GM23338 (cell line): ENCODE results near the gene PRPH.
"Not testable (repeated sequence)": the region's sequence is repeated elsewhere in the genome, so short reads cannot be mapped to it uniquely, and the experiment has no call there.

ENCODE experiments used
- EZH2phosphoT487 ChIP-seq: fragments of 200-600 bp; sonication (generic); IDR thresholded peaks from one replicate; pipeline ENCODE4 v1.8.1; 2018; ENCODE audit warnings: antibody characterized with exemption; ENCODE audit not compliant: unreplicated experiment
- NANOG ChIP-seq: IDR thresholded peaks from 2 replicates; pipeline ENCODE4 v1.6.1; 2016; ENCODE audit warnings: antibody characterized with exemption, borderline replicate concordance

GRCh38 chr12:49282740-49283375, 12.1 kb upstream of the PRPH start:
- not testable (repeated sequence) for TF ChIP-seq NANOG, EZH2phosphoT487
